ENCODE results near the gene EXOC3L4. TPM values are rescaled to one million over a fixed set of nuclear protein-coding genes. Genes with fewer than 3 reads are reported as not detected.
"Not testable (repeated sequence)": the region's sequence is repeated elsewhere in the genome, so short reads cannot be mapped to it uniquely, and the experiment has no call there.

The EXOC3L4 gene
- total RNA-seq, 1 donor from 2014 or later = 8.6 TPM

- TF ChIP-seq POLR2AphosphoS5 (IDR thresholded peaks at IDR 0.05; ENCODE audit: insufficient read depth in 1 of 2, low read depth in 1 of 2) (no peak), POLR2A (IDR thresholded peaks at IDR 0.05) (no peak)
- TF ChIP-seq, protein P1, sequence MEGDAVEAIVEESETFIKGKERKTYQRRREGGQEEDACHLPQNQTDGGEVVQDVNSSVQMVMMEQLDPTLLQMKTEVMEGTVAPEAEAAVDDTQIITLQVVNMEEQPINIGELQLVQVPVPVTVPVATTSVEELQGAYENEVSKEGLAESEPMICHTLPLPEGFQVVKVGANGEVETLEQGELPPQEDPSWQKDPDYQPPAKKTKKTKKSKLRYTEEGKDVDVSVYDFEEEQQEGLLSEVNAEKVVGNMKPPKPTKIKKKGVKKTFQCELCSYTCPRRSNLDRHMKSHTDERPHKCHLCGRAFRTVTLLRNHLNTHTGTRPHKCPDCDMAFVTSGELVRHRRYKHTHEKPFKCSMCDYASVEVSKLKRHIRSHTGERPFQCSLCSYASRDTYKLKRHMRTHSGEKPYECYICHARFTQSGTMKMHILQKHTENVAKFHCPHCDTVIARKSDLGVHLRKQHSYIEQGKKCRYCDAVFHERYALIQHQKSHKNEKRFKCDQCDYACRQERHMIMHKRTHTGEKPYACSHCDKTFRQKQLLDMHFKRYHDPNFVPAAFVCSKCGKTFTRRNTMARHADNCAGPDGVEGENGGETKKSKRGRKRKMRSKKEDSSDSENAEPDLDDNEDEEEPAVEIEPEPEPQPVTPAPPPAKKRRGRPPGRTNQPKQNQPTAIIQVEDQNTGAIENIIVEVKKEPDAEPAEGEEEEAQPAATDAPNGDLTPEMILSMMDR (IDR thresholded peaks at IDR 0.05) = no peak
Observed at GRCh38 chr14:103115845-103116572, 21.5 kb downstream of the EXOC3L4 start.

DNA sequence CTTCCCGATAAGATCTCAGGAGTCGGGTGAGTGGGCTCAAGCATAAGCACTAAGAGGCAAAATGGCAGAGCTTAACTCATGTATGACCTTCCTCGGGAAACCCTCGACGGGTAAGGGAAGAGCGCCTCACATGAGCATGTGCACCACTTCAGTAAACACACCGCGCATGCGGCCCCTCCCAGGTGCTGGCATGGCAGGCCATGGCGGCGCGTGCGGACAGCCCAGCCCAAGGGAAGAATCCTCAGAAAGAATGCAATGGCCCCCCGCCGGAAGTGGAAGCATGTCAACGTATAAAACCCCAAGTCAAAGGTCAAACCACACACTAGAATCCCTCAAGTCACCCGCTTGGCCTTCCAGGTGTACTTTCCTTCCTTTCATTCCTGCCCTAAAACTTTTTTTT lies 22.1 kb downstream of the EXOC3L4 start:
- Histone ChIP-seq H3K4me3 (no peak overlapping the region), H3K27me3 (no peaks in the 10 kb centered on the region), H3K36me3 (no peaks in the 10 kb centered on the region), H3K4me1 (peaks cover 54% of the 10 kb centered on the region), H3K9me3 (no peaks in the 10 kb centered on the region), H3K27ac (no peak overlapping the region)
- no peak for DNase-seq (ENCODE audit: extremely low spot score in 2 of 2)
- intact Hi-C loops (cut with DNase I) = no loop called here
- TF ChIP-seq POLR2A (IDR thresholded peaks at IDR 0.05) = no peak
- TF ChIP-seq POLR2AphosphoS5 (IDR thresholded peaks at IDR 0.05; ENCODE audit: insufficient read depth in 1 of 2, low read depth in 1 of 2) = no peak
- TF ChIP-seq, protein P1 (IDR thresholded peaks at IDR 0.05) = no peak

More at GRCh38 chr14:103115845-103116572, 21.5 kb downstream of the EXOC3L4 start:
- Histone ChIP-seq H3K27ac (peak overlapping the region; percentile 71), H3K4me1 (peaks cover 54% of the 10 kb centered on the region), H3K9me3 (no peaks in the 10 kb centered on the region), H3K36me3 (no peaks in the 10 kb centered on the region), H3K27me3 (no peaks in the 10 kb centered on the region), H3K4me3 (no peak overlapping the region)
- intact Hi-C loops (cut with DNase I) = no loop called here
- no peak for DNase-seq (ENCODE audit: extremely low spot score in 2 of 2)

GRCh38 chr14:103117499-103117898 lies 23.0 kb downstream of the EXOC3L4 start:
- H3K27me3 ChIP-seq; intact Hi-C loops (cut with DNase I); DNase-seq (ENCODE audit: extremely low spot score in 2 of 2); H3K27ac ChIP-seq; H3K9me3 ChIP-seq; H3K36me3 ChIP-seq; H3K4me3 ChIP-seq: not testable (repeated sequence)
- H3K4me1 ChIP-seq = peaks cover 54% of the 10 kb centered on the region

- intact Hi-C loops (cut with DNase I) = no loop called here
- DNase-seq (ENCODE audit: extremely low spot score in 2 of 2) = no peak
- TF ChIP-seq, protein P1 (IDR thresholded peaks at IDR 0.05) = no peak
- no peak for TF ChIP-seq POLR2AphosphoS5 (IDR thresholded peaks at IDR 0.05; ENCODE audit: insufficient read depth in 1 of 2, low read depth in 1 of 2)
- no peak for TF ChIP-seq POLR2A (IDR thresholded peaks at IDR 0.05)
- no peaks in the 10 kb centered on the region for H3K27me3 ChIP-seq
- H3K9me3 ChIP-seq = no peaks in the 10 kb centered on the region
- no peak overlapping the region for H3K4me3 ChIP-seq
- H3K27ac ChIP-seq = peak overlapping the region; percentile 76
- H3K36me3 ChIP-seq = no peaks in the 10 kb centered on the region
- peaks cover 59% of the 10 kb centered on the region for H3K4me1 ChIP-seq
Observed at GRCh38 chr14:103118018-103118662, 23.6 kb downstream of the EXOC3L4 start.

DNA sequence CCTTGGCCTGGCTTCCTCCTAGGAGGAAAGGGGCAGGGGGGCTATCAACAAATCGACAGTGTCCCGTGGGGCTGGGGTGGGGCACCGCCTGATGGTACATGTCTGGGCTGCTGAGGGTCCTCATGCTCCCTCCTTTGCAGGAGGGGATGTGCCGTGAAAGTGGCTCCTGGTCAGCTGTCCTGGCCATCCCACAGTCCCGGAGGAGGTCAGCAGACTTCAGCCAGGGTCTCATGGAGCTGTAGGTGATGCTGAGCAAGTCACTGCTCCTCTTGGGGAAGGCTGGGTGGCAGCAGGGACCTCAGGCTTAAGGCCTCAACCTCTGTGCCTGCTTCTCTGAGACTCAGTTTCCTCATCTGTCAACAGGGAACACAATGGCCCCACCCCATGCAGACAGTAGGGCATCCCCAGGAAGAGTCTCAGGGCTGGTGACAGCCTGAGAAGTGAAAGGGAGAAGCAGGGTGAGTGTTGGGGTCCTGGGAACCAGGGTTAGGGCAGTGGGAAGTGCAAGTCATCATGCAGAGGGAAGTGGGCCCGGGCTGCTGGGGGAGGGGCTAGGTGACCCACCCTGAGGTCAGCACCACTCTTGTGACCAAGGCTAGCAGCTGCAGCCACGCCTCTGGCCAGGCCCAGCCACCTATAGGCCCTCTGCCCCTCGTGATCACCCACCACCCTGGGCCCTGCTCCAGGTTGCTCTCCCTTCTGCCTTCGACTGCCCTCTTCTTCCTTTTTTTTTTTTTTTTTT lies 24.3 kb downstream of the EXOC3L4 start:
- Histone ChIP-seq H3K36me3 (no peaks in the 10 kb centered on the region), H3K4me3 (no peak overlapping the region), H3K27ac (peak overlapping the region; percentile 76), H3K4me1 (peaks cover 64% of the 10 kb centered on the region), H3K27me3 (no peaks in the 10 kb centered on the region), H3K9me3 (no peaks in the 10 kb centered on the region)
- TF ChIP-seq POLR2AphosphoS5 (IDR thresholded peaks at IDR 0.05; ENCODE audit: insufficient read depth in 1 of 2, low read depth in 1 of 2) = no peak
- TF ChIP-seq, protein P1 (IDR thresholded peaks at IDR 0.05) = no peak
- no peak for TF ChIP-seq POLR2A (IDR thresholded peaks at IDR 0.05)
- DNase-seq (ENCODE audit: extremely low spot score in 2 of 2) = no peak
- intact Hi-C loops (cut with DNase I) = no loop called here

DNA sequence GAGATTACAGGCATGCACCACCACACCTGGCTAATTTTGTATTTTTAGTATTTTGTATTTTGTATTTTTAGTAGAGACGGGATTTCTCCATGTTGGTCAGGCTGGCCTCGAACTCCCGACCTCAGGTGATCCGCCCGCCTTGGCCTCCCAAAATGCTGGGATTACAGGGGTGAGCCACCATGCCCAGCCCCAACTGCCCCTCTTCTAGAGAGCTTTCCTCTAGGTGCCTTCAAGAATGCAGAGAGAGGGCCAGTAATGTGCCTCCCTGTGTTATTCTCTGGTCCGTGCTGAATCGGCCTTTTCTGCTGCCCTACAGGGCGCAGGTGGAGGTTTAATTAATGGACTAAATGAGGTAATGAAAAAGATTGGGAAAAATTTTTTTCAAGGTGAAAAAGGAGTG lies 25.0 kb downstream of the EXOC3L4 start:
- H3K27me3 ChIP-seq; H3K4me3 ChIP-seq; DNase-seq (ENCODE audit: extremely low spot score in 2 of 2); intact Hi-C loops (cut with DNase I); H3K36me3 ChIP-seq; H3K9me3 ChIP-seq: not testable (repeated sequence)
- Histone ChIP-seq H3K4me1 (peaks cover 64% of the 10 kb centered on the region), H3K27ac (peak overlapping the region; percentile 25)
